ENCODE results near the gene FASTKD3. TPM values are rescaled to one million over a fixed set of nuclear protein-coding genes. Genes with fewer than 3 reads are reported as not detected.
"Not testable (repeated sequence)": the region's sequence is repeated elsewhere in the genome, so short reads cannot be mapped to it uniquely, and the experiment has no call there.

Gene FASTKD3, protein sequence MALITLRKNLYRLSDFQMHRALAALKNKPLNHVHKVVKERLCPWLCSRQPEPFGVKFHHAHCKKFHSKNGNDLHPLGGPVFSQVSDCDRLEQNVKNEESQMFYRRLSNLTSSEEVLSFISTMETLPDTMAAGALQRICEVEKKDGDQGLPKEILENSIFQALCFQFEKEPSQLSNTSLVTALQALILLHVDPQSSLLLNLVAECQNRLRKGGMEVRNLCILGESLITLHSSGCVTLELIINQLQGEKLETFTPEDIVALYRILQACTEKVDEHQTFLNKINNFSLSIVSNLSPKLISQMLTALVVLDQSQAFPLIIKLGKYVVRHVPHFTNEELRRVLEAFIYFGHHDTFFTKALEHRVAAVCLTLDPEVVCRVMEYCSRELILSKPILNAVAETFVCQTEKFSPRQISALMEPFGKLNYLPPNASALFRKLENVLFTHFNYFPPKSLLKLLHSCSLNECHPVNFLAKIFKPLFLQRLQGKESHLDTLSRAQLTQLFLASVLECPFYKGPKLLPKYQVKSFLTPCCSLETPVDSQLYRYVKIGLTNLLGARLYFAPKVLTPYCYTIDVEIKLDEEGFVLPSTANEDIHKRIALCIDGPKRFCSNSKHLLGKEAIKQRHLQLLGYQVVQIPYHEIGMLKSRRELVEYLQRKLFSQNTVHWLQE
- polyA plus RNA-seq (2013, experiment 1 of 2): 6.2 TPM
- polyA plus RNA-seq (2013, experiment 2 of 2): 6.5 TPM

DNA sequence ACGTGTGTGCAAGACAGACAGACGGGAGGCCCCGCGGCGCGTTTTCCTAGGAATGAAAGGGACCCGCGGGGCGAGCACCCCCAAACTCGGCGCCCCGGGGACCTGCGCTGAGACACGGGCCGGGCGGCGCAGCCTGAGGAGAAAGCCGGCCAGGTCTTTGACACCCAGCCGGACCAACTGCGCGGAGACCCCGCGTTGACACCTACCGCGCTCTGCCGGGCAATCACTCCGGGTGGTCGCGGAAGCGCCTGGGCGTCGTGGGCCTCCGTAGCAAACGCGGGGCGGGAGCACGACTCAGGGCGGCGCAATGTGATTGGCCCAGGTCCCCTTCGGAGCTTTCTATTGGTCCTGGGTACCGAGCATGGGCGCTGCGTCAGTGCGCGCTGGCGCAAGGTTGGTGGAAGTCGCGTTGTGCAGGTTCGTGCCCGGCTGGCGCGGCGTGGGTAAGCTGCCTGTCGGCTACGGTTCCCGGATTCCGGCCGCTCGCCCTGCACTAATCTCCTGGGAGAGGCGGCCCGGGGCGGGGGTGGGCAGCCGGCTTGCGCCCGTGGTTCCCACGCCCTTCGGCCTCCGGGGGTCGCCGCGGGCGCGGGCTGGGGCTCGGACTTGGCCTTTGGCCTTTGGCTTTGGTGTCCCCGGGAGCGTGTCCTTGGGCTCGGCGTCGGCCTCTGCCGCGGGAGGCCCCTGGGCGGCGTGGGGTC, at the start of gene FASTKD3, which contains the start of gene MTRR:
TSS of gene FASTKD3 (minus strand) at position 259 of the 701 bp plus-strand sequence. CDS start 948 bp downstream, outside the sequence.
TSS of gene MTRR (plus strand) at position 376 of the 701 bp plus-strand sequence. CDS start 1,647 bp downstream, outside the sequence.
- H3K4me2 ChIP-seq (ENCODE audit: low read length): peak within 1 kb of the TSS; percentile 86
- peak within 1 kb of the TSS; percentile 94 for H3K18ac ChIP-seq (ENCODE audit: low read length)
- no peaks in the 10 kb centered on the region for H3K36me3 ChIP-seq (ENCODE audit: control insufficient read depth, insufficient read depth, low read length)
- H3K23ac ChIP-seq (ENCODE audit: low read length): no peak within 1 kb of the TSS
- no peaks in the 10 kb centered on the region for H3K4me1 ChIP-seq (ENCODE audit: control insufficient read depth, low read depth, low read length)
- H3K56ac ChIP-seq (ENCODE audit: low read length): peak within 1 kb of the TSS; percentile 92
- no peak within 1 kb of the TSS for H2BK5ac ChIP-seq (ENCODE audit: low read length)
- no peak within 1 kb of the TSS for H2BK120ac ChIP-seq (ENCODE audit: low read depth, low read length)
- peak within 1 kb of the TSS; percentile 93 for H3K9ac ChIP-seq (ENCODE audit: low read length)
- no peaks in the 10 kb centered on the region for H3K27me3 ChIP-seq (ENCODE audit: insufficient read depth, low read length, poor library complexity)
- H2AK5ac ChIP-seq (ENCODE audit: low read length): no peak within 1 kb of the TSS
- H3K79me1 ChIP-seq (ENCODE audit: low read length): peaks cover 15% of the 10 kb centered on the region
- H4K5ac ChIP-seq (ENCODE audit: low read length): no peak within 1 kb of the TSS
- peak within 1 kb of the TSS; percentile 78 for H3K4ac ChIP-seq (ENCODE audit: low read depth, low read length)
- no CpG with 5 or more reads among the region's 83 CpGs for WGBS (ENCODE audit: extremely low coverage, insufficient coverage, low lambda C conversion rate)
- H3K79me2 ChIP-seq (ENCODE audit: control insufficient read depth, insufficient read depth, low read length): peaks cover 41% of the 10 kb centered on the region
- H3K4me3 ChIP-seq (ENCODE audit: low read length): peak within 1 kb of the TSS; percentile 95
- H2BK15ac ChIP-seq (replicated peaks; ENCODE audit: low read depth): no peak within 1 kb of the TSS
- DNase-seq: peak; percentile 92
- H3K27ac ChIP-seq (ENCODE audit: low read depth, low read length): peak within 1 kb of the TSS; percentile 31
- H4K8ac ChIP-seq (ENCODE audit: low read depth, low read length): peak within 1 kb of the TSS; percentile 97

DNA sequence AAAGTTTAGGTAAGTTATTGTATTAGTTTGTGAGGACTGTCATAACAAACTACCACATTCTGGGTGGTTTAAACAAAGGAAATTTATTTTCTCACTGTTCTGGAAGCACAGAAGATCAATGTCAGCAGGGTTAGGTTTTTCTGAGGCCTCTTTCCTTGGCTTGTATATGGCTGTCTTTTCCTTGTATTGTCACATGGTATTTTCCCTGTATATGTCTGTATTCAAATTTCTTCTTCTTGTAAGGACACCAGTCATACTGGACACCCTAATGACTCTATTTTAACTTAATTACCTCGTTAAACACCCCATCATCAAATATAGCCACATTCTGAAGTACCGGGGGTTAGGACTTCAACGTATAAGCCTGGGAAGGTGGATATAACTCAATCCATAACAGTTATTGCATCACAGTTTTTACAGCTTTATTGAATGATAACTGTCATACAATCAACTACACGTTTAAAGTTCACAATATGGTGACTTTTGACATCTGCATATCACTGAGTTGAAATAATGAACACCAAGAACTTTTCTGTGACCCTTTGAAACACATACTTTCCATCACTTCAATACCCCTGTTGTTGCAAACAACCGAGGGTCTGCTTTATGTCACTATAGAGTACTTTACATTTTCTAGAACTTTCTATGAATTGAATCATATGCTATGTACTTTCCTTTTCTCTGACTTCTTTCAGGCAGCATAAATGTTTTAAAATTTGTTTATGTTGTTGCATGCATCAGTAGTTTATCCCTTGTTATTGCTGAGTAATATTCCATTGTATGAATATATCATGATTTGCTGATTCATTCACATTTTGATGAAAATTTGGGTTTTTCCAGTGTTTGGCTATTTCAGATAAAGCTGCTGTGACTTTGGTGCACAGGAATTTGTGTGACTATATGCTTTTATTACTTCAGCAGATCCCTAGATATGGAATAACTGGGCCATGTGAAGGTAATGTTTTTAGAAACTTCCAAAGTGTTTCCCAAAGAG, 48.6 kb upstream of the FASTKD3 start:
- Histone ChIP-seq H2BK120ac (ENCODE audit: low read depth, low read length) (no peak overlapping the region), H3K4me2 (ENCODE audit: low read length) (no peak overlapping the region), H4K8ac (ENCODE audit: low read depth, low read length) (no peak overlapping the region), H3K23ac (ENCODE audit: low read length) (no peak overlapping the region), H3K27ac (ENCODE audit: low read depth, low read length) (no peak overlapping the region), H3K36me3 (ENCODE audit: control insufficient read depth, insufficient read depth, low read length) (no peaks in the 10 kb centered on the region), H3K4me1 (ENCODE audit: control insufficient read depth, low read depth, low read length) (no peaks in the 10 kb centered on the region), H3K4ac (ENCODE audit: low read depth, low read length) (no peak overlapping the region), H3K18ac (ENCODE audit: low read length) (no peak overlapping the region), H2BK15ac (replicated peaks; ENCODE audit: low read depth) (no peak overlapping the region), H3K9ac (ENCODE audit: low read length) (no peak overlapping the region), H3K79me2 (ENCODE audit: control insufficient read depth, insufficient read depth, low read length) (no peaks in the 10 kb centered on the region), H3K56ac (ENCODE audit: low read length) (no peak overlapping the region), H3K4me3 (ENCODE audit: low read length) (no peak overlapping the region), H3K79me1 (ENCODE audit: low read length) (no peaks in the 10 kb centered on the region), H2AK5ac (ENCODE audit: low read length) (no peak overlapping the region), H3K27me3 (ENCODE audit: insufficient read depth, low read length, poor library complexity) (no peaks in the 10 kb centered on the region), H2BK5ac (ENCODE audit: low read length) (no peak overlapping the region), H4K5ac (ENCODE audit: low read length) (no peak overlapping the region)
- no CpG with 5 or more reads among the region's 5 CpGs for WGBS (ENCODE audit: extremely low coverage, insufficient coverage, low lambda C conversion rate)
- DNase-seq: no peak

DNA sequence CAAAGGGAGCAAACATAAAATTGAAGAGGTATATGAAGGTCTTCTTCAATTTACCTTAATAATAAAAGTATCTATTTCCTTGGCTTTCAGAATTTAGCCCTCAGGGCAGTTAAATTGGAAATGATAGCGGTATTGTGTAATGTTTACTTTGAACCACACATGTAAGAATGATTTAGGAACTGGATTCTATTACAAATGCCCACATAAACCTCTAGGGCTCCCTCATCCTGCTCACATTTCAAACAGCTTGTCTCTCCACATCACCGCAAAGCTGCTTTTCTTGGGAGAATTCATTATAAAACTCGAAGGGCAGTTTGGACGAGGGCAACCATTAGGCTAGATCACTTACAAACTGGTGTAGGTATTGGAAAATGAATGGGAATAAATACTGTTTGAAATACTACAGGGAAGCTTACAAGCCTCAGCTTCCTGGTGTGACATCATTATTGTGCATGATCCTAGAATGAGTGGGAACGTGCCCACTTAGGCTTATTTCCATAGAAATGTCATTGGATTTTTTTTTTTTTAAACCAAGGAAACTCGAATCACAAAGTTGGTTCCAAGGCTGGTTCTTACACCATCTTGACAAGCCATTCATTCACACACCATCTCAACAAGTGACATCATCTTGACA, 47.5 kb upstream of the FASTKD3 start:
- Histone ChIP-seq H2BK120ac (ENCODE audit: low read depth, low read length) (no peak overlapping the region), H3K4me1 (ENCODE audit: control insufficient read depth, low read depth, low read length) (no peaks in the 10 kb centered on the region), H3K27me3 (ENCODE audit: insufficient read depth, low read length, poor library complexity) (no peaks in the 10 kb centered on the region), H2BK15ac (replicated peaks; ENCODE audit: low read depth) (no peak overlapping the region), H3K36me3 (ENCODE audit: control insufficient read depth, insufficient read depth, low read length) (no peaks in the 10 kb centered on the region), H2AK5ac (ENCODE audit: low read length) (no peak overlapping the region), H3K4me2 (ENCODE audit: low read length) (no peak overlapping the region), H3K27ac (ENCODE audit: low read depth, low read length) (no peak overlapping the region), H3K79me1 (ENCODE audit: low read length) (no peaks in the 10 kb centered on the region), H4K8ac (ENCODE audit: low read depth, low read length) (no peak overlapping the region), H3K18ac (ENCODE audit: low read length) (no peak overlapping the region), H3K4me3 (ENCODE audit: low read length) (no peak overlapping the region), H3K9ac (ENCODE audit: low read length) (no peak overlapping the region), H3K4ac (ENCODE audit: low read depth, low read length) (no peak overlapping the region), H3K23ac (ENCODE audit: low read length) (no peak overlapping the region), H4K5ac (ENCODE audit: low read length) (no peak overlapping the region), H3K79me2 (ENCODE audit: control insufficient read depth, insufficient read depth, low read length) (no peaks in the 10 kb centered on the region), H3K56ac (ENCODE audit: low read length) (no peak overlapping the region), H2BK5ac (ENCODE audit: low read length) (no peak overlapping the region)
- WGBS (ENCODE audit: extremely low coverage, insufficient coverage, low lambda C conversion rate): no CpG with 5 or more reads among the region's 6 CpGs
- no peak for DNase-seq

DNA sequence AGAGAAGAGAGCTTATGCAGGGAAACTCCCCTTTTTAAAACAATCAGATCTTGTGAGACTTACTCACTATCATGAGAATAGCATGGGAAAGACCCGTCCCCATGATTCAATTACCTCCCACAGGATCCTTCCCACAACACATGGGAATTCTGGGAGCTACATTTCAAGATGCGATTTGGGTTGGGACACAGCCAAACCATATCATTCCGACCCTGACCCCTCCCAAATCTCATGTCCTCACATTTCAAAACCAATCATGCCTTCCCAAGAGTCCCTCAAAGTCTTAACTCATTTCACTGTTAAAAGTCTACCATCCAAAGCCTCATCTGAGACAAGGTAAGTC, 42.6 kb upstream of the FASTKD3 start:
- H3K79me1 ChIP-seq (ENCODE audit: low read length); H3K4me2 ChIP-seq (ENCODE audit: low read length); H3K56ac ChIP-seq (ENCODE audit: low read length); H3K4ac ChIP-seq (ENCODE audit: low read depth, low read length); H2AK5ac ChIP-seq (ENCODE audit: low read length); H4K5ac ChIP-seq (ENCODE audit: low read length); H3K4me1 ChIP-seq (ENCODE audit: control insufficient read depth, low read depth, low read length); H3K23ac ChIP-seq (ENCODE audit: low read length); H3K27me3 ChIP-seq (ENCODE audit: insufficient read depth, low read length, poor library complexity); H2BK5ac ChIP-seq (ENCODE audit: low read length); H4K8ac ChIP-seq (ENCODE audit: low read depth, low read length); H2BK120ac ChIP-seq (ENCODE audit: low read depth, low read length); H3K4me3 ChIP-seq (ENCODE audit: low read length); H3K27ac ChIP-seq (ENCODE audit: low read depth, low read length); H3K18ac ChIP-seq (ENCODE audit: low read length); DNase-seq; H3K79me2 ChIP-seq (ENCODE audit: control insufficient read depth, insufficient read depth, low read length); H3K36me3 ChIP-seq (ENCODE audit: control insufficient read depth, insufficient read depth, low read length); H3K9ac ChIP-seq (ENCODE audit: low read length); H2BK15ac ChIP-seq (replicated peaks; ENCODE audit: low read depth): not testable (repeated sequence)
- WGBS (ENCODE audit: extremely low coverage, insufficient coverage, low lambda C conversion rate): no CpG with 5 or more reads among the region's 3 CpGs

All from mesendoderm (in vitro differentiated cells).